ENCODE measurements around the gene TRIM56. TPM values are rescaled to one million over a fixed set of nuclear protein-coding genes. Genes with fewer than 3 reads are reported as not detected.
"Not testable (repeated sequence)": the region's sequence is repeated elsewhere in the genome, so short reads cannot be mapped to it uniquely, and the experiment has no call there.

Gene TRIM56
- total and polyA plus RNA-seq, 2 donors, result 13.5 to 15.4 TPM

DNA sequence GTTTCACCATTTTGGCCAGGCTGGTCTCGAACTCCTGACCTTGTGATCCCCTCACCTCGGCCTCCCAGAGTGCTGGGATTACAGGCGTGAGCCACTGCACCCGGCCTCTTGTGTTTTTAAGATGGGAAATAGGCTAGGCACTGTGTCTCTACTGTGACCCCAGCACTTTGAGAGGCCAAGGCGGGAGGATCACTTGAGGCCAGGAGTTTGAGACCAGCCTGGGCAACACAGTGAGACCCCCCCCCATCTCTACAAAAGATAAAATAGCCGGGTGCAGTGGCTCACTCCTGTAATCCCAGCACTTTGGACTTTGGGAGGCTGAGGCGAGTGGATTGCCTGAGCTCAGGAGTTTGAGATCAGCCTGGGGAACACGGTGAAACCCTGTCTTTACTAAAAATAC is 9.1 kb upstream of the TRIM56 start:
- not testable (repeated sequence) for H3K27ac ChIP-seq (ENCODE audit: low read depth); H3K4me3 ChIP-seq (ENCODE audit: low read depth, low read length); H3K36me3 ChIP-seq (ENCODE audit: insufficient read depth); DNase-seq (ENCODE audit: extremely low spot score); H3K4me1 ChIP-seq (ENCODE audit: insufficient read depth)
- WGBS, result 72% methylated on average over 8 of the region's 8 CpGs

- 22% methylated on average over 13 of the region's 13 CpGs for WGBS
- peak; percentile 64 for DNase-seq (ENCODE audit: extremely low spot score)
- Histone ChIP-seq H3K4me1 (ENCODE audit: insufficient read depth) (no peaks in the 10 kb centered on the region), H3K4me3 (ENCODE audit: low read depth, low read length) (no peak overlapping the region), H3K36me3 (ENCODE audit: insufficient read depth) (no peaks in the 10 kb centered on the region), H3K27ac (ENCODE audit: low read depth) (no peak overlapping the region)
Observed at GRCh38 chr7:101077303-101078086, 7.8 kb upstream of the TRIM56 start.

DNA sequence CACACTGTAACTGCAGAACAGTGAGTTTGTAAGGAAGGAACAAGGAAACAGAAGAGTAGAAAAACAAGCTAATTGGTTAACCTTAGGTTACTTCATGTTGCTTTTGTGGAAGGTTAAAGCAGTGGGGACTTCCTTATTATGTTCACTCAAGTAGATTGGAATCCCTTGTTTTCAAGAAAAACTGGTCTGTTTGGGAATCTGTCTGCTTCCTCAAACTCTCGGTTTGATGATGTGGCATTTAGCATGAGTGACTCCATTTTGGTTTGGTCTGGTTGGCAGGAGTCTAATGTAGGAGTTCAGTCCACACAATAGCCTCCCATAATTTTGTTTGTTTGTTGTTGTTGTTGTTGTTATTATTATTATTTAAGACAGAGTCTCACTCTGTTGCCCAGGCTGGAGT is 3.8 kb upstream of the TRIM56 start:
- H3K36me3 ChIP-seq (ENCODE audit: insufficient read depth), result no peaks in the 10 kb centered on the region
- no peaks in the 10 kb centered on the region for H3K4me1 ChIP-seq (ENCODE audit: insufficient read depth)
- 68% methylated on average over 1 of the region's 1 CpG for WGBS
- no peak overlapping the region for H3K27ac ChIP-seq (ENCODE audit: low read depth)
- peak; percentile 23 for DNase-seq (ENCODE audit: extremely low spot score)
- no peak overlapping the region for H3K4me3 ChIP-seq (ENCODE audit: low read depth, low read length)

DNA sequence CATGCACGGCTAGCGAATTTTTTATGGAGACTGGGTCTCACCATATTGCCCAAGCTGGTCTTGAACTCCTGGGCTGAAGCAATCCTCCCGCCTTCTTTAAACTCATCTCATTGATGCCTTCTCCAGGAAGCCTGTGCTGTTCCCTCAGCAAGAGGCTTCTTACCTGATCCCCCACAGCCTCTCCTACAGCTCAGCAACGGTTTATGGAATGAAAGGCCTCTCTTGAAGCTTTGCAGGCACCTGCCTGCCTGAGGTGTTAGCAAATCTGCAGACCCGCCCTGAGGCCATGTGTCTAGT is 468 bp upstream of the TRIM56 start:
- H3K4me3 ChIP-seq (ENCODE audit: low read depth, low read length), result no peak overlapping the region
- WGBS, result 56% methylated on average over 5 of the region's 5 CpGs
- DNase-seq (ENCODE audit: extremely low spot score), result no peak

DNA sequence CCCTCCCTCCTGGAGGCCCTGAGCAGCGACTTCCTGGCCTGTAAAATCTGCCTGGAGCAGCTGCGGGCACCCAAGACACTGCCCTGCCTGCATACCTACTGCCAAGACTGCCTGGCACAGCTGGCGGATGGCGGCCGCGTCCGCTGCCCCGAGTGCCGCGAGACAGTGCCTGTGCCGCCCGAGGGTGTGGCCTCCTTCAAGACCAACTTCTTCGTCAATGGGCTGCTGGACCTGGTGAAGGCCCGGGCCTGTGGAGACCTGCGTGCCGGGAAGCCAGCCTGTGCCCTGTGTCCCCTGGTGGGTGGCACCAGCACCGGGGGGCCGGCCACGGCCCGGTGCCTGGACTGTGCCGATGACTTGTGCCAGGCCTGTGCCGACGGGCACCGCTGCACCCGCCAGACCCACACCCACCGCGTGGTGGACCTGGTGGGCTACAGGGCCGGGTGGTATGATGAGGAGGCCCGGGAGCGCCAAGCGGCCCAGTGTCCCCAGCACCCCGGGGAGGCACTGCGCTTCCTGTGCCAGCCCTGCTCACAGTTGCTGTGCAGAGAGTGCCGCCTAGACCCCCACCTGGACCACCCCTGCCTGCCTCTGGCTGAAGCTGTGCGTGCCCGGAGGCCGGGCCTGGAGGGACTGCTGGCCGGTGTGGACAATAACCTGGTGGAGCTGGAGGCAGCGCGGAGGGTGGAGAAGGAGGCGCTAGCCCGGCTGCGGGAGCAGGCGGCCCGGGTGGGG is 2.2 kb downstream of the TRIM56 start:
- Histone ChIP-seq H3K27ac (ENCODE audit: low read depth) (no peak overlapping the region), H3K36me3 (ENCODE audit: insufficient read depth) (peaks cover 8% of the 10 kb centered on the region), H3K4me3 (ENCODE audit: low read depth, low read length) (no peak overlapping the region), H3K4me1 (ENCODE audit: insufficient read depth) (no peaks in the 10 kb centered on the region)
- WGBS, result 94% methylated on average over 45 of the region's 45 CpGs
- no peak for DNase-seq (ENCODE audit: extremely low spot score)

More for the DNA sequence above, 468 bp upstream of the TRIM56 start:
- no peaks in the 10 kb centered on the region for H3K4me1 ChIP-seq (ENCODE audit: insufficient read depth)
- peak overlapping the region; percentile 49 for H3K27ac ChIP-seq (ENCODE audit: low read depth)
- H3K36me3 ChIP-seq (ENCODE audit: insufficient read depth), result peaks cover 8% of the 10 kb centered on the region

GRCh38 chr7:101088069-101088425 is 2.8 kb downstream of the TRIM56 start:
- Histone ChIP-seq H3K36me3 (ENCODE audit: insufficient read depth) (peaks cover 8% of the 10 kb centered on the region), H3K4me1 (ENCODE audit: insufficient read depth) (no peaks in the 10 kb centered on the region), H3K4me3 (ENCODE audit: low read depth, low read length) (no peak overlapping the region), H3K27ac (ENCODE audit: low read depth) (no peak overlapping the region)
- WGBS, result 95% methylated on average over 21 of the region's 21 CpGs
- no peak for DNase-seq (ENCODE audit: extremely low spot score)

DNA sequence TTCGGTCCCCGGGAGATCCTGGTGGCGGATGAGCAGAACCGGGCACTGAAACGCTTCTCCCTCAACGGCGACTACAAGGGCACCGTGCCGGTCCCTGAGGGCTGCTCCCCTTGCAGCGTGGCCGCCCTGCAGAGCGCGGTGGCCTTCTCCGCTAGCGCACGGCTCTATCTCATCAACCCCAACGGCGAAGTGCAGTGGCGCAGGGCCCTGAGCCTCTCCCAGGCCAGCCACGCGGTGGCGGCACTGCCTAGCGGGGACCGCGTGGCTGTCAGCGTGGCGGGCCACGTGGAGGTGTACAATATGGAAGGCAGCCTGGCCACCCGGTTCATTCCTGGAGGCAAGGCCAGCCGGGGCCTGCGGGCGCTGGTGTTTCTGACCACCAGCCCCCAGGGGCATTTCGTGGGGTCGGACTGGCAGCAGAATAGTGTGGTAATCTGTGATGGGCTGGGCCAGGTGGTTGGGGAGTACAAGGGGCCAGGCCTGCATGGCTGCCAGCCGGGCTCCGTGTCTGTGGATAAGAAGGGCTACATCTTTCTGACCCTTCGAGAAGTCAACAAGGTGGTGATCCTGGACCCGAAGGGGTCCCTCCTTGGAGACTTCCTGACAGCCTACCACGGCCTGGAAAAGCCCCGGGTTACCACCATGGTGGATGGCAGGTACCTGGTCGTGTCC is 3.7 kb downstream of the TRIM56 start:
- WGBS, result 96% methylated on average over 41 of the region's 41 CpGs
- H3K4me1 ChIP-seq (ENCODE audit: insufficient read depth), result no peaks in the 10 kb centered on the region

GRCh38 chr7:101089876-101090275 is 4.6 kb downstream of the TRIM56 start:
- no peaks in the 10 kb centered on the region for H3K4me1 ChIP-seq (ENCODE audit: insufficient read depth)
- H3K36me3 ChIP-seq (ENCODE audit: insufficient read depth), result peaks cover 8% of the 10 kb centered on the region
- no peak overlapping the region for H3K27ac ChIP-seq (ENCODE audit: low read depth)
- no peak for DNase-seq (ENCODE audit: extremely low spot score)
- no peak overlapping the region for H3K4me3 ChIP-seq (ENCODE audit: low read depth, low read length)
- 95% methylated on average over 9 of the region's 9 CpGs for WGBS

More for the DNA sequence above, 3.7 kb downstream of the TRIM56 start:
- H3K27ac ChIP-seq (ENCODE audit: low read depth), result no peak overlapping the region
- peaks cover 8% of the 10 kb centered on the region for H3K36me3 ChIP-seq (ENCODE audit: insufficient read depth)
- no peak overlapping the region for H3K4me3 ChIP-seq (ENCODE audit: low read depth, low read length)
- DNase-seq (ENCODE audit: extremely low spot score), result no peak

DNA sequence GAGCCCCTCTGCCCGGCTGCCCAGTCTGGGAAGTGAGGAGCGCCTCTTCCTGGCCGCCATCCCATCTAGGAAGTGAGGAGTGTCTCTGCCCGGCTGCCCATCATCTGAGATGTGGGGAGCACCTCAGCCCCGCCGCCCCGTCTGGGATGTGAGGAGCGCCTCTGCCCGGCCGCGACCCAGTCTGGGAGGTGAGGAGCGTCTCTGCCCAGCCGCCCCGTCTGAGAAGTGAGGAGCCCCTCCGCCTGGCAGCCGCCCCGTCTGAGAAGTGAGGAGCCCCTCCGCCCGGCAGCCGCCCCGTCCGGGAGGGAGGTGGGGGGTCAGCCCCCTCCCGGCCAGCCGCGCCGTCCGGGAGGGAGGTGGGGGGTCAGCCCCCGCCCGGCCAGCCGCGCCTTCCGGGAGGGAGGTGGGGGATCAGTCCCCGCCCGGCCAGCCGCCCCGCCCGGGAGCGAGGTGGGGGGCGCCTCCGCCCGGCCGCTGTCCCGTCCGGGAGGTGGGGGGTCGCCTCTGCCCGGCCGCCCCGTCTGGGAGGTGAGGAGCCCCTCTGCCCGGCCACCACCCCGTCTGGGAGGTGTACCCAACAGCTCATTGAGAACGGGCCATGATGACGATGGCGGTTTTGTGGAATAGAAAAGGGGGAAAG is 7.1 kb downstream of the TRIM56 start:
- not testable (repeated sequence) for H3K4me3 ChIP-seq (ENCODE audit: low read depth, low read length); DNase-seq (ENCODE audit: extremely low spot score); H3K27ac ChIP-seq (ENCODE audit: low read depth); H3K4me1 ChIP-seq (ENCODE audit: insufficient read depth); H3K36me3 ChIP-seq (ENCODE audit: insufficient read depth)
- WGBS, result 92% methylated on average over 43 of the region's 53 CpGs

GRCh38 chr7:101093906-101094305 is 8.6 kb downstream of the TRIM56 start:
- no peaks in the 10 kb centered on the region for H3K4me1 ChIP-seq (ENCODE audit: insufficient read depth)
- H3K27ac ChIP-seq (ENCODE audit: low read depth), result no peak overlapping the region
- H3K36me3 ChIP-seq (ENCODE audit: insufficient read depth), result no peaks in the 10 kb centered on the region
- no peak for DNase-seq (ENCODE audit: extremely low spot score)
- WGBS, result 45% methylated on average over 4 of the region's 4 CpGs
- H3K4me3 ChIP-seq (ENCODE audit: low read depth, low read length), result no peak overlapping the region

GRCh38 chr7:101094376-101094775 is 9.1 kb downstream of the TRIM56 start:
- DNase-seq (ENCODE audit: extremely low spot score), result no peak
- H3K4me1 ChIP-seq (ENCODE audit: insufficient read depth), result no peaks in the 10 kb centered on the region
- no peak overlapping the region for H3K4me3 ChIP-seq (ENCODE audit: low read depth, low read length)
- H3K27ac ChIP-seq (ENCODE audit: low read depth), result no peak overlapping the region
- 56% methylated on average over 9 of the region's 9 CpGs for WGBS
- no peaks in the 10 kb centered on the region for H3K36me3 ChIP-seq (ENCODE audit: insufficient read depth)

DNA sequence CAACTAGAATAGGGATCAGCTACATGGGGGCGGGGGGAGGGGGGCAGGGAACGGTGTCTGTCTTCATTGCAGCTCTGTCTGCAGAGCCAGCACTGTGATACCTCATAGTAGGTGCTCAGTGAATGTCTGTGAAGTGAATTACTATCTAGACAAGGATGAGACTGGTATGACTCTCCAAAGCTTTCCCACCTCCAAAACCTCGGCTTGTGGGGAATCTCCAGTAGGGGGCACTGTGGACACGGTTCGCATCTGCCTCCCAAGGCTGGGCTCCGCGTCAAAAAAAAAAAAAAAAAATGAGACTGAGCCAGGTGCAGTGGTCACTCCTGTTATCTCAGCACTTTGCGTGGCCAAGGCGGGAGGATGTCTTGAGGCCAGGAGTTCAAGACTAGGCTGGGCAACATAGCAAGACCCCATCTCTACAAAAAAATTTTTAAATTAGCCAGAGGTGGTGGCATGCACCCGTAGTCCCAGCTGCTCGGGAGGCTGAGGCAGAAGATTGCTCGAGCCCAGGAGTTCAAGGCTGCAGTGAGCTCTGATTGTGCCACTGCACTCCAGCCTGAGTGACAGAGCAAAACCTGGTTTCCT is 9.6 kb downstream of the TRIM56 start:
- Histone ChIP-seq H3K4me3 (ENCODE audit: low read depth, low read length) (no peak overlapping the region), H3K4me1 (ENCODE audit: insufficient read depth) (no peaks in the 10 kb centered on the region), H3K36me3 (ENCODE audit: insufficient read depth) (no peaks in the 10 kb centered on the region), H3K27ac (ENCODE audit: low read depth) (no peak overlapping the region)
- no peak for DNase-seq (ENCODE audit: extremely low spot score)
- 38% methylated on average over 12 of the region's 12 CpGs for WGBS

DNA sequence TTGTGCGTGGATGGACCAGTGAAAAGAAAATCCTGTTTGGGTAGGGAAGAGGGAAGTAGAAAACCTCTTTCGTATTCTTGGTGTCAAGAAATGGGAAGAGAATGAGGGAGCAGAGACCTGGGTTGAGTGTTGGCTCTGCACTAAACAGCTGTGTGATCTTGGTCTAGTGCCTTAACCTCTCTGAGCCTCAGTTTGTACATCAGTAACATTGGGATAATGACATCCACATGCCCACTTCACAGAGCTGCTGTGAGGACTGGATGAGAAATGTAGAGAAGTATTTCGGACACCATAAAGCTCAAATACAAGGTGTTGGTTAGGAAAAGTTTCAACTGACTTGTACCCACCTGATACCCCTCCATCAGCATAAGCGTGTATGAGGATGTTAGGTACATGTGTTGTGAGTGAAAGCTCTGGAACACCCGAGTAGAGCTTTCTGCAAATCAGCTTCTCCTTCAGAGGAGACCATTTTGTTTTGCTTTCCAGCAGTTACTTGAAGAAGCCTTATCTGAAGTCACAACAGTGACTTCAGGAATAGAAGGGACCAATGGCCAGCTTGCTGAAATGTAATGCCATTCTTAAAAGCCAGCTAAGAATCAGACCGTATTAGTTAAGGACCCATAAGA is 11.2 kb downstream of the TRIM56 start:
- 79% methylated on average over 6 of the region's 6 CpGs for WGBS
- Histone ChIP-seq H3K4me1 (ENCODE audit: insufficient read depth) (no peaks in the 10 kb centered on the region), H3K27ac (ENCODE audit: low read depth) (no peak overlapping the region), H3K4me3 (ENCODE audit: low read depth, low read length) (no peak overlapping the region), H3K36me3 (ENCODE audit: insufficient read depth) (no peaks in the 10 kb centered on the region)
- no peak for DNase-seq (ENCODE audit: extremely low spot score)

Data from urinary bladder (tissue), 4 donors.